Osteocyte (in vitro differentiated cells): ENCODE measurements around the gene VEGFA. TPM values are rescaled to one million over a fixed set of nuclear protein-coding genes. Genes with fewer than 3 reads are reported as not detected.

Source experiments
- DNase-seq: peaks from one replicate; pipeline ENCODE4 v3.0.0; 2021; ENCODE audit warnings: mixed read lengths; ENCODE audit not compliant: unreplicated experiment; ENCODE audit errors: extremely low spot score
- H3K27ac Mint-ChIP-seq: one replicate; pipeline ENCODE4 v1.8.0; 2021; ENCODE audit warnings: mild to moderate bottlenecking, mixed read lengths; ENCODE audit not compliant: unreplicated experiment
- H3K27me3 Mint-ChIP-seq: one replicate; pipeline ENCODE4 v1.8.0; 2021; ENCODE audit warnings: mixed read lengths; ENCODE audit not compliant: unreplicated experiment
- H3K36me3 Mint-ChIP-seq: one replicate; pipeline ENCODE4 v1.8.0; 2021; ENCODE audit warnings: mixed read lengths; ENCODE audit not compliant: unreplicated experiment
- H3K4me1 Mint-ChIP-seq: one replicate; pipeline ENCODE4 v1.8.0; 2021; ENCODE audit warnings: mixed read lengths; ENCODE audit not compliant: unreplicated experiment
- H3K4me3 Mint-ChIP-seq: one replicate; pipeline ENCODE4 v1.8.0; 2021; ENCODE audit warnings: mild to moderate bottlenecking, moderate library complexity, mixed read lengths; ENCODE audit not compliant: unreplicated experiment
- H3K9me3 Mint-ChIP-seq: one replicate; pipeline ENCODE4 v1.8.0; 2021; ENCODE audit warnings: mixed read lengths; ENCODE audit not compliant: unreplicated experiment
- CTCF ChIP-seq: fragments of 200-600 bp; sonication (generic); IDR thresholded peaks from 2 replicates; pipeline ENCODE4 v1.5.0; 2021; ENCODE audit warnings: antibody characterized with exemption, mild to moderate bottlenecking, moderate library complexity
- total RNA-seq: library from RNA; stranded (reverse); gene quantifications from 2 replicates; pipeline ENCODE4 v1.2.1, GENCODE V29; 2021

VEGFA gene
- total RNA-seq, 1 donor from 2014 or later: 69.7 TPM

GRCh38 chr6:43780293-43780692 lies 10.3 kb downstream of the VEGFA start:
- H3K36me3 Mint-ChIP-seq: peaks cover 45% of the 10 kb centered on the region
- H3K27me3 Mint-ChIP-seq: no peaks in the 10 kb centered on the region
- no peak overlapping the region for H3K27ac Mint-ChIP-seq
- peaks cover 9% of the 10 kb centered on the region for H3K4me1 Mint-ChIP-seq
- DNase-seq: no peak
- TF ChIP-seq CTCF: no peak
- H3K9me3 Mint-ChIP-seq: no peaks in the 10 kb centered on the region
- no peak overlapping the region for H3K4me3 Mint-ChIP-seq

- peaks cover 2% of the 10 kb centered on the region for H3K4me1 Mint-ChIP-seq
- no peaks in the 10 kb centered on the region for H3K9me3 Mint-ChIP-seq
- TF ChIP-seq CTCF: no peak
- no peak overlapping the region for H3K4me3 Mint-ChIP-seq
- no peaks in the 10 kb centered on the region for H3K27me3 Mint-ChIP-seq
- H3K27ac Mint-ChIP-seq: no peak overlapping the region
- no peak for DNase-seq
- peaks cover 50% of the 10 kb centered on the region for H3K36me3 Mint-ChIP-seq
These were observed 11.2 kb downstream of the VEGFA start for GRCh38 chr6:43780941-43781928.

- no peaks in the 10 kb centered on the region for H3K4me1 Mint-ChIP-seq
- H3K27me3 Mint-ChIP-seq: no peaks in the 10 kb centered on the region
- H3K27ac Mint-ChIP-seq: no peak overlapping the region
- H3K9me3 Mint-ChIP-seq: no peaks in the 10 kb centered on the region
- no peak for DNase-seq
- H3K36me3 Mint-ChIP-seq: peaks cover 47% of the 10 kb centered on the region
- TF ChIP-seq CTCF: no peak
- no peak overlapping the region for H3K4me3 Mint-ChIP-seq
These were observed 12.1 kb downstream of the VEGFA start for GRCh38 chr6:43781941-43782704.

GRCh38 chr6:43782764-43783513 lies 12.9 kb downstream of the VEGFA start:
- H3K9me3 Mint-ChIP-seq: no peaks in the 10 kb centered on the region
- H3K4me1 Mint-ChIP-seq: no peaks in the 10 kb centered on the region
- H3K36me3 Mint-ChIP-seq: peaks cover 44% of the 10 kb centered on the region
- H3K27me3 Mint-ChIP-seq: no peaks in the 10 kb centered on the region
- no peak overlapping the region for H3K27ac Mint-ChIP-seq
- no peak for TF ChIP-seq CTCF
- no peak overlapping the region for H3K4me3 Mint-ChIP-seq
- DNase-seq: no peak
